ENCODE data around the gene IMP4. TPM values are rescaled to one million over a fixed set of nuclear protein-coding genes. Genes with fewer than 3 reads are reported as not detected.

The IMP4 gene
- total RNA-seq, 3 donors from 2014 or later, result 52.7 to 70.4 (median 56.0) TPM

- no peaks in the 10 kb centered on the region for H3K36me3 ChIP-seq (ENCODE audit: low read depth)
- intact Hi-C loops (cut with DNase I, micrococcal nuclease), result no loop called here
- no peak overlapping the region for H3K4me3 ChIP-seq
- no peaks in the 10 kb centered on the region for H3K9me3 ChIP-seq
- ATAC-seq (no peak), DNase-seq (no peak)
- no peak for TF ChIP-seq CTCF (IDR thresholded peaks at IDR 0.05)
- no peaks in the 10 kb centered on the region for H3K4me1 ChIP-seq (ENCODE audit: low read depth)
Observed at GRCh38 chr2:130382313-130382917, 39.7 kb downstream of the IMP4 start.

GRCh38 chr2:130385709-130386108 is 43.0 kb downstream of the IMP4 start:
- Histone ChIP-seq H3K36me3 (ENCODE audit: low read depth) (no peaks in the 10 kb centered on the region), H3K4me1 (ENCODE audit: low read depth) (peaks cover 7% of the 10 kb centered on the region), H3K4me3 (no peak overlapping the region), H3K9me3 (no peaks in the 10 kb centered on the region)
- intact Hi-C loops (cut with DNase I, micrococcal nuclease), result no loop called here
- no peak for TF ChIP-seq CTCF (IDR thresholded peaks at IDR 0.05)
- ATAC-seq, result peak; percentile 2
- DNase-seq, result no peak

- Histone ChIP-seq H3K9me3 (no peaks in the 10 kb centered on the region), H3K4me1 (ENCODE audit: low read depth) (peaks cover 10% of the 10 kb centered on the region), H3K36me3 (ENCODE audit: low read depth) (no peaks in the 10 kb centered on the region), H3K4me3 (no peak overlapping the region)
- intact Hi-C loops (cut with DNase I, micrococcal nuclease), result no loop called here
- DNase-seq (no peak), ATAC-seq (no peak)
- TF ChIP-seq CTCF (IDR thresholded peaks at IDR 0.05), result no peak
Observed at GRCh38 chr2:130387071-130387400, 44.3 kb downstream of the IMP4 start.

- Histone ChIP-seq H3K36me3 (ENCODE audit: low read depth) (no peaks in the 10 kb centered on the region), H3K4me1 (ENCODE audit: low read depth) (peaks cover 12% of the 10 kb centered on the region), H3K4me3 (no peak overlapping the region), H3K9me3 (no peaks in the 10 kb centered on the region)
- no peak for TF ChIP-seq CTCF (IDR thresholded peaks at IDR 0.05)
- intact Hi-C loops (cut with DNase I, micrococcal nuclease), result no loop called here
- ATAC-seq, result no peak
- no peak for DNase-seq
Observed at GRCh38 chr2:130387804-130388203, 45.1 kb downstream of the IMP4 start.

- ATAC-seq, result no peak
- intact Hi-C loops (cut with DNase I, micrococcal nuclease), result no loop called here
- no peak for TF ChIP-seq CTCF (IDR thresholded peaks at IDR 0.05)
Observed at GRCh38 chr2:130388221-130388907, 45.7 kb downstream of the IMP4 start.

More at GRCh38 chr2:130388221-130388907, 45.7 kb downstream of the IMP4 start:
- Histone ChIP-seq H3K36me3 (ENCODE audit: low read depth) (no peaks in the 10 kb centered on the region), H3K9me3 (no peaks in the 10 kb centered on the region), H3K4me1 (ENCODE audit: low read depth) (peaks cover 12% of the 10 kb centered on the region), H3K4me3 (no peak overlapping the region)
- DNase-seq, result no peak

Data from mucosa of descending colon (tissue), 3 donors.